ENCODE data around the gene FNDC10.

FNDC10 gene

GRCh38 chr1:1616045-1616790, 16.3 kb upstream of the FNDC10 start:
- in situ Hi-C loops (cut with MboI; ENCODE audit: low sequenced_read_pairs): no loop called here

- in situ Hi-C loops (cut with MboI; ENCODE audit: low sequenced_read_pairs): no loop called here
These were observed 15.5 kb upstream of the FNDC10 start, which contains the start of gene MIB2 for GRCh38 chr1:1615256-1616044. TSS of gene MIB2 (plus strand) at chr1:1615500. CDS start at chr1:1623453, 7,953 bp downstream.

GRCh38 chr1:1614954-1615255, 15.0 kb upstream of the FNDC10 start:
- in situ Hi-C loops (cut with MboI; ENCODE audit: low sequenced_read_pairs): no loop called here

GRCh38 chr1:1614204-1614953, 14.4 kb upstream of the FNDC10 start:
- in situ Hi-C loops (cut with MboI; ENCODE audit: low sequenced_read_pairs): no loop called here

- in situ Hi-C loops (cut with MboI; ENCODE audit: low sequenced_read_pairs): no loop called here
These were observed 13.7 kb upstream of the FNDC10 start for GRCh38 chr1:1613509-1614082.

GRCh38 chr1:1612104-1612400, 12.1 kb upstream of the FNDC10 start:
- in situ Hi-C loops (cut with MboI; ENCODE audit: low sequenced_read_pairs): no loop called here

- in situ Hi-C loops (cut with MboI; ENCODE audit: low sequenced_read_pairs): no loop called here
These were observed 10.9 kb upstream of the FNDC10 start for GRCh38 chr1:1610796-1611195.

- in situ Hi-C loops (cut with MboI; ENCODE audit: low sequenced_read_pairs): no loop called here
These were observed 10.0 kb upstream of the FNDC10 start for GRCh38 chr1:1609822-1610485.

- in situ Hi-C loops (cut with MboI; ENCODE audit: low sequenced_read_pairs): no loop called here
These were observed 6.3 kb upstream of the FNDC10 start for GRCh38 chr1:1606232-1606631.

- in situ Hi-C loops (cut with MboI; ENCODE audit: low sequenced_read_pairs): no loop called here
These were observed 5.8 kb upstream of the FNDC10 start for GRCh38 chr1:1605724-1606123.

GRCh38 chr1:1605034-1605591, 5.2 kb upstream of the FNDC10 start:
- in situ Hi-C loops (cut with MboI; ENCODE audit: low sequenced_read_pairs): no loop called here

GRCh38 chr1:1604374-1605033, 4.6 kb upstream of the FNDC10 start:
- in situ Hi-C loops (cut with MboI; ENCODE audit: low sequenced_read_pairs): no loop called here

- in situ Hi-C loops (cut with MboI; ENCODE audit: low sequenced_read_pairs): no loop called here
These were observed 3.9 kb upstream of the FNDC10 start for GRCh38 chr1:1603671-1604373.

GRCh38 chr1:1602968-1603506, 3.1 kb upstream of the FNDC10 start:
- in situ Hi-C loops (cut with MboI; ENCODE audit: low sequenced_read_pairs): no loop called here

GRCh38 chr1:1602304-1602967, 2.5 kb upstream of the FNDC10 start:
- in situ Hi-C loops (cut with MboI; ENCODE audit: low sequenced_read_pairs): no loop called here

- in situ Hi-C loops (cut with MboI; ENCODE audit: low sequenced_read_pairs): no loop called here
These were observed 1.8 kb upstream of the FNDC10 start for GRCh38 chr1:1601564-1602303.

GRCh38 chr1:1600861-1601563, 1.1 kb upstream of the FNDC10 start:
- in situ Hi-C loops (cut with MboI; ENCODE audit: low sequenced_read_pairs): no loop called here

Data from HL-60/S4 (cell line).